CD4-positive, CD25-positive, alpha-beta regulatory T cell (primary cell): ENCODE data around the gene ERP44. TPM values are rescaled to one million over a fixed set of nuclear protein-coding genes. Genes with fewer than 3 reads are reported as not detected.
"Not testable (repeated sequence)": the region's sequence is repeated elsewhere in the genome, so short reads cannot be mapped to it uniquely, and the experiment has no call there.

Experiments
- ATAC-seq, 2 donors: fragments of 150-1000 bp; cut with Tn5 transposase; one replicate each; pipeline ENCODE4 v1.10.0; 2021; ENCODE audit warnings: low read depth in 2 of 2, moderate number of reproducible peaks in 2 of 2, moderate library complexity in 1 of 2
- DNase-seq, 3 donors: peaks; one replicate each; pipeline versions ENCODE4 v3.0.0 to v3.0.0-alpha.2; 2012 to 2022; ENCODE audit warnings: mixed read lengths in 1 of 3
- H3K27ac ChIP-seq: one replicate; pipeline ENCODE4 v1.7.0; 2013; ENCODE audit warnings: mild to moderate bottlenecking, low read length; ENCODE audit not compliant: insufficient read depth, poor library complexity, severe bottlenecking
- H3K27me3 ChIP-seq: one replicate; pipeline ENCODE4 v1.7.0; 2013; ENCODE audit warnings: low read length; ENCODE audit not compliant: control insufficient read depth, insufficient read depth
- H3K36me3 ChIP-seq: one replicate; pipeline ENCODE4 v1.7.0; 2013; ENCODE audit warnings: mild to moderate bottlenecking, low read length, moderate library complexity; ENCODE audit not compliant: control insufficient read depth, insufficient read depth
- H3K4me1 ChIP-seq: 2 replicates; pipeline ENCODE4 v1.7.0; 2013; ENCODE audit warnings: mild to moderate bottlenecking, low read length; ENCODE audit not compliant: insufficient read depth, control insufficient read depth, poor library complexity, severe bottlenecking
- H3K4me3 ChIP-seq: one replicate; pipeline ENCODE4 v1.7.0; 2013; ENCODE audit warnings: low read depth, mild to moderate bottlenecking, low read length, moderate library complexity
- H3K9me3 ChIP-seq, 2 experiments: 1 replicate in 1 of 2; 2 replicates in 1 of 2; pipeline ENCODE4 v1.7.0; 2013; ENCODE audit warnings: low read length in 2 of 2, mild to moderate bottlenecking in 1 of 2, moderate library complexity in 1 of 2; ENCODE audit not compliant: control insufficient read depth in 2 of 2
- H3K27ac Mint-ChIP-seq, 3 donors: one replicate each; pipeline ENCODE4 v1.8.0; 2020 to 2022; ENCODE audit warnings: mild to moderate bottlenecking in 3 of 3, mixed read lengths in 3 of 3, moderate library complexity in 2 of 3
- H3K27me3 Mint-ChIP-seq: one replicate; pipeline ENCODE4 v1.8.0; 2022; ENCODE audit warnings: mild to moderate bottlenecking, mixed read lengths
- H3K36me3 Mint-ChIP-seq: one replicate; pipeline ENCODE4 v1.8.0; 2020; ENCODE audit warnings: mixed read lengths
- H3K4me1 Mint-ChIP-seq, 4 donors: one replicate each; pipeline ENCODE4 v1.8.0; 2020 to 2022; ENCODE audit warnings: mixed read lengths in 4 of 4, mild to moderate bottlenecking in 1 of 4
- H3K4me3 Mint-ChIP-seq, 4 donors: one replicate each; pipeline ENCODE4 v1.8.0; 2020 to 2022; ENCODE audit warnings: mild to moderate bottlenecking in 4 of 4, mixed read lengths in 4 of 4, moderate library complexity in 3 of 4
- H3K9me3 Mint-ChIP-seq, 7 donors: one replicate each; pipeline ENCODE4 v1.8.0; 2020 to 2022; ENCODE audit warnings: mixed read lengths in 7 of 7, mild to moderate bottlenecking in 3 of 7, moderate library complexity in 2 of 7
- polyA plus RNA-seq, 4 donors: library from polyadenylated mRNA; unstranded; fragments of 300-500 nt; fragmentation: Illumina TruSeq; gene quantifications; one replicate each; pipeline ENCODE4 v1.2.3, GENCODE V29; 2021
- total RNA-seq: library from RNA; stranded (reverse); gene quantifications from one replicate; pipeline ENCODE4 v1.2.3, GENCODE V29; 2022

ERP44 gene
- total and polyA plus RNA-seq, 5 donors from 2014 or later, result 14.0 to 42.6 (median 35.0) TPM

- H3K27me3 Mint-ChIP-seq, result no peaks in the 10 kb centered on the region
- peak; percentile 9 to 75 (median 46) for DNase-seq
- ATAC-seq, result no peak
- peaks cover 0 to 6% (median 2%) of the 10 kb centered on the region in 4 donors for H3K4me1 Mint-ChIP-seq
- Histone ChIP-seq H3K4me3 (no peak overlapping the region), H3K4me1 (no peaks in the 10 kb centered on the region), H3K27me3 (no peaks in the 10 kb centered on the region), H3K36me3 (peaks cover 34% of the 10 kb centered on the region), H3K27ac (no peak overlapping the region), H3K9me3 (peaks cover 7 to 8% of the 10 kb centered on the region in 2 experiments)
- no peak overlapping the region for H3K27ac Mint-ChIP-seq
- peaks cover 45% of the 10 kb centered on the region for H3K36me3 Mint-ChIP-seq
- H3K4me3 Mint-ChIP-seq, result no peak overlapping the region
- peaks cover 0 to 8% (median 4%) of the 10 kb centered on the region in 7 donors for H3K9me3 Mint-ChIP-seq
Observed at GRCh38 chr9:100011062-100011681, 87.6 kb downstream of the ERP44 start.

GRCh38 chr9:99999797-100000196 is 99.0 kb downstream of the ERP44 start:
- H3K36me3 ChIP-seq, result peaks cover 34% of the 10 kb centered on the region
- H3K4me3 ChIP-seq, result no peak overlapping the region
- H3K27me3 Mint-ChIP-seq, result no peaks in the 10 kb centered on the region
- no peak for DNase-seq
- no peak for ATAC-seq
- peaks cover 0 to 7% (median 2%) of the 10 kb centered on the region in 7 donors for H3K9me3 Mint-ChIP-seq
- peaks cover 0 to 15% (median 1%) of the 10 kb centered on the region in 4 donors for H3K4me1 Mint-ChIP-seq
- H3K27me3 ChIP-seq, result no peaks in the 10 kb centered on the region
- no peak overlapping the region for H3K27ac ChIP-seq
- H3K9me3 ChIP-seq, result no peaks in the 10 kb centered on the region
- no peaks in the 10 kb centered on the region for H3K4me1 ChIP-seq
- no peak overlapping the region for H3K4me3 Mint-ChIP-seq
- H3K36me3 Mint-ChIP-seq, result peaks cover 76% of the 10 kb centered on the region
- no peak overlapping the region for H3K27ac Mint-ChIP-seq

DNA sequence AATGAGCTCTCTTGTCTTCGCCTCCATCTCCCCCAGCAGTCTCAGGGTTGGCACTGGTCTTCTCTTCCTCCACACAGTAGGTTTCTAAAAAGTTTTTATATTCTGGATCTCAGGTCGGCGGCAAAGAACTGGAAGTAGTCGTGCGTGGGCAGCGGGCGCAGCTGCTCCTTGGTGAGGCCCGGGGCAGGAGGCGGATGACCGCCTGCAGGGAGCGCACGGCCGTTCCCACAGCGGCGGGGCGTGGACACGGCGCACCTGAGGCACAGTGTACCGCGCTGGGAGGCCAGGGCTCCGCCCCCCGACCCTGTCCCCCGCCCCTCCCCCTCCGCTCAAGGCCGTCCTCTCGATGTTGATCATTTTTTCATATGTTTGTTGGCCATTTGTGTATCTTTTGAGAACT is 99.9 kb downstream of the ERP44 start:
- Histone ChIP-seq H3K36me3 (peaks cover 25% of the 10 kb centered on the region), H3K9me3 (no peaks in the 10 kb centered on the region), H3K4me3 (no peak overlapping the region), H3K27me3 (no peaks in the 10 kb centered on the region), H3K4me1 (no peaks in the 10 kb centered on the region), H3K27ac (no peak overlapping the region)
- Mint-ChIP-seq H3K4me1 (peaks cover 0 to 15% (median 0%) of the 10 kb centered on the region in 4 donors), H3K27me3 (no peaks in the 10 kb centered on the region), H3K36me3 (peaks cover 80% of the 10 kb centered on the region), H3K4me3 (no peak overlapping the region), H3K27ac (no peak overlapping the region), H3K9me3 (peaks cover 0 to 17% (median 4%) of the 10 kb centered on the region in 7 donors)
- no peak for ATAC-seq
- no peak for DNase-seq

GRCh38 chr9:99998266-99998665 is 100.5 kb downstream of the ERP44 start:
- Histone ChIP-seq H3K27me3 (no peaks in the 10 kb centered on the region), H3K4me1 (no peaks in the 10 kb centered on the region), H3K9me3 (no peaks in the 10 kb centered on the region), H3K36me3 (peaks cover 20% of the 10 kb centered on the region), H3K4me3 (no peak overlapping the region), H3K27ac (no peak overlapping the region)
- peaks cover 0 to 15% (median 0%) of the 10 kb centered on the region in 4 donors for H3K4me1 Mint-ChIP-seq
- peaks cover 0 to 22% (median 4%) of the 10 kb centered on the region in 7 donors for H3K9me3 Mint-ChIP-seq
- H3K27me3 Mint-ChIP-seq, result no peaks in the 10 kb centered on the region
- ATAC-seq (no peak), DNase-seq (no peak)
- no peak overlapping the region for H3K4me3 Mint-ChIP-seq
- H3K27ac Mint-ChIP-seq, result no peak overlapping the region
- peaks cover 80% of the 10 kb centered on the region for H3K36me3 Mint-ChIP-seq

GRCh38 chr9:99990508-99990907 is 108.3 kb downstream of the ERP44 start:
- not testable (repeated sequence) for H3K4me1 ChIP-seq, H3K27me3 ChIP-seq, H3K4me1 Mint-ChIP-seq, H3K4me3 ChIP-seq, H3K9me3 ChIP-seq, ATAC-seq, H3K36me3 ChIP-seq, H3K27me3 Mint-ChIP-seq, H3K27ac Mint-ChIP-seq, DNase-seq, H3K27ac ChIP-seq
- Mint-ChIP-seq H3K9me3 (peaks cover 0 to 52% (median 11%) of the 10 kb centered on the region in 7 donors), H3K4me3 (peak overlapping the region in 1 of 4 donors; percentile 45), H3K36me3 (peaks cover 57% of the 10 kb centered on the region)

DNA sequence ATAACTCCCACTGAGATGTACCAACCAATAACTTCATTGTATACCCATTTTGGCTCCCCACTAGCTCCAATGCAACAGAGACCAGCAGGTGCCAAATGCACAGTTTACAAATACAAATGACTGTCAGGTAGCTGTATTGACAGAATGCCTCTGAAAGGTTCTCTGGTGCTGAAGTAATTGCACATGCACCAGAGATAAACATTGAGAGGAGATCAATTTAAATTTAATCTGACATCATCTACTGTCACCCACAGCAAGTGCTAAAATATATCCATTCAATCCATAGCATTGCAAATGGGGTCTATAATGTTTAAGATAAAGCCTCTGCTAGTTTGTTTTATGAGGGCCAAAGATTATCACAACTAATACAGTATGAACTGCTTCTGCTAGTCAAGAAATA is 112.2 kb downstream of the ERP44 start:
- H3K27me3 ChIP-seq, result no peaks in the 10 kb centered on the region
- peaks cover 0 to 3% of the 10 kb centered on the region in 2 experiments for H3K9me3 ChIP-seq
- peaks cover 12% of the 10 kb centered on the region for H3K36me3 ChIP-seq
- Mint-ChIP-seq H3K4me3 (no peak overlapping the region), H3K27ac (peak overlapping the region in 2 of 3 donors; percentile 32 to 34), H3K4me1 (peaks cover 0 to 8% (median 5%) of the 10 kb centered on the region in 4 donors), H3K36me3 (peaks cover 37% of the 10 kb centered on the region), H3K9me3 (peaks cover 0 to 23% (median 6%) of the 10 kb centered on the region in 7 donors), H3K27me3 (no peaks in the 10 kb centered on the region)
- DNase-seq, result no peak
- no peak overlapping the region for H3K27ac ChIP-seq
- no peak overlapping the region for H3K4me3 ChIP-seq
- ATAC-seq, result no peak
- no peaks in the 10 kb centered on the region for H3K4me1 ChIP-seq

- no peaks in the 10 kb centered on the region for H3K9me3 Mint-ChIP-seq
- H3K27me3 ChIP-seq, result no peaks in the 10 kb centered on the region
- H3K4me1 Mint-ChIP-seq, result peaks cover 0 to 10% (median 6%) of the 10 kb centered on the region in 4 donors
- no peak for DNase-seq
- H3K4me1 ChIP-seq, result no peaks in the 10 kb centered on the region
- H3K27ac ChIP-seq, result no peak overlapping the region
- peaks cover 21% of the 10 kb centered on the region for H3K36me3 Mint-ChIP-seq
- no peaks in the 10 kb centered on the region for H3K9me3 ChIP-seq
- ATAC-seq, result no peak
- H3K27me3 Mint-ChIP-seq, result no peaks in the 10 kb centered on the region
- H3K36me3 ChIP-seq, result peaks cover 17% of the 10 kb centered on the region
- no peak overlapping the region for H3K4me3 Mint-ChIP-seq
- H3K27ac Mint-ChIP-seq, result peak overlapping the region in 1 of 3 donors; percentile 45
- H3K4me3 ChIP-seq, result no peak overlapping the region
Observed at GRCh38 chr9:99980598-99980997, 118.2 kb downstream of the ERP44 start.

DNA sequence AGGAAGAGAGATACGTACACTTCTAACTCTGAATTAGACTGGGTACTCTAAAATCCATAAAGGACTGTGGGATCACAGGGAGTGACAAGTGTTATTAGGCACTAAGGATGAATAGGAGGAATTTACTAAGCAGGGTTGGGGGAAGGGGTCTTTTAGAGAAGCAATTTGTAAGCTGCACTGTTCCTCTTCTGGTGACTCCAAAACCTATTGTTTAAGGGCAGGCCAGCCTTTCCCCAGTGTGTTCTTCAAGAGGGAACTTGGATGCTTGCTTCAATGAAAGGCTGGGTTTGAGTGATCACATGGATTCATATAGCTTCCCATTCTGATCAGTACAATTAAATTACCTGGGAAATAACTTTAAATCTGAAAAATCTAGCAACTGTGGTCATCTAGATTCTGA is 120.6 kb downstream of the ERP44 start:
- no peak overlapping the region for H3K27ac ChIP-seq
- H3K4me1 Mint-ChIP-seq, result peaks cover 0 to 10% (median 8%) of the 10 kb centered on the region in 4 donors
- no peaks in the 10 kb centered on the region for H3K4me1 ChIP-seq
- no peak overlapping the region for H3K4me3 Mint-ChIP-seq
- ATAC-seq, result no peak
- no peak overlapping the region for H3K4me3 ChIP-seq
- H3K27me3 Mint-ChIP-seq, result no peaks in the 10 kb centered on the region
- DNase-seq, result no peak
- peaks cover 25% of the 10 kb centered on the region for H3K36me3 Mint-ChIP-seq
- H3K36me3 ChIP-seq, result peaks cover 19% of the 10 kb centered on the region
- no peaks in the 10 kb centered on the region for H3K9me3 ChIP-seq
- no peaks in the 10 kb centered on the region for H3K27me3 ChIP-seq
- H3K9me3 Mint-ChIP-seq, result no peaks in the 10 kb centered on the region
- peak overlapping the region in 1 of 3 donors; percentile 43 for H3K27ac Mint-ChIP-seq
